ENCODE data around the gene PPP1R37.

The PPP1R37 gene

GRCh38 chr19:45069056-45069455 lies 23.9 kb upstream of the PPP1R37 start:
- intact Hi-C loops (cut with DNase I), result no loop called here
- no peak for DNase-seq

DNA sequence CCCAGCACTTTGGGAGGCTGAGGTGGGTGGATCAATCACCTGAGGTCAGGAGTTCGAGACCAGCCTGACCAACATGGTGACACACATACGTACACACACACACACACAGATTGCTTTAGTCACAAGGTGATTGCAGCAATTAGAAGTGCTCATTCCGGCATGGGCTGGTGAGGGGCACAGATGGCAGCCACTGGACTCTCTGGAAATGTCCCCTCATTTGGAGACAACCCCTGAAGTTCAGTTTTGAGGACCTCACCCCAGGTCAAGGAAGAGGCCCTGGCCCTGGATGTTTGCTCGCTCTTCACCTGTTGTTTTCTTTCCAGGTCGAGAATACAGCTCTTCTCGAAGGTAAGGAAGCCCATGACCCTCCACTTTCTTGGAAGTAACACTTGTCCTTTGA lies 22.8 kb upstream of the PPP1R37 start:
- intact Hi-C loops (cut with DNase I), result no loop called here
- DNase-seq, result no peak

DNA sequence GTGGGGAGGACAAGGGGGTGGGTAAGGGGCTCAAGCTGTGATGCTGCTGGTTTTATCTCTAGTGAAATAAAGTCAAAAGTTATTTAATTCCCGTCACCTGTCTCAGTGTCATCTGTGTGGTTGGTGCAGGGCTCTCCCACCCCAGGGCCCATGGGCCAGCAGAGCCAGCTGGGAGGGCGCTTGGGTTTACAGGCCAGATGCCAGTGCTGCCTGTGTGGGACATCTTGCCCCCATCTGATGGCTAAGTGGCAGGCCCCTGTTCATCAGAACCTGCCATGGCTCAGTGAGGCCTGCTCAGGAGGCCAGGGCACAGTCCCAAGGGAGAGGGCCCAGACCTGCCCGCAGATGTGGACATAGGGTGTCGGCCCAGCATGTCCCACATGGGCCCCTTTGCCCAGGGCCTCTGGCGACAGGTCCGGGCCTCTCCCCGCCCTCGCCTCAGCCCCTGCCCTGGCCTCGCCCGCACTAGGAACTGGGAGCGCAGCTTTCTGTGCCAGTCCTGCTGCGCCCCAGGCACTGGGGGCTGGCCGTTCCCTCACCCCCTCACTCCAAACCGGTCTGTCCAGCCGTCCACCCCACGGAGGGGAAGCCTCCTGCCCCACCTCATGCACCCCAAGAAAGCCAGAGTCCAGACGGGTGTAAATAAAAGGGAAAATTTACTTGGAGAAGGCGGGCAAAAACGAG lies 22.0 kb upstream of the PPP1R37 start:
- intact Hi-C loops (cut with DNase I), result no loop called here
- no peak for DNase-seq

GRCh38 chr19:45071545-45071938 lies 21.4 kb upstream of the PPP1R37 start:
- intact Hi-C loops (cut with DNase I), result no loop called here
- DNase-seq, result no peak

DNA sequence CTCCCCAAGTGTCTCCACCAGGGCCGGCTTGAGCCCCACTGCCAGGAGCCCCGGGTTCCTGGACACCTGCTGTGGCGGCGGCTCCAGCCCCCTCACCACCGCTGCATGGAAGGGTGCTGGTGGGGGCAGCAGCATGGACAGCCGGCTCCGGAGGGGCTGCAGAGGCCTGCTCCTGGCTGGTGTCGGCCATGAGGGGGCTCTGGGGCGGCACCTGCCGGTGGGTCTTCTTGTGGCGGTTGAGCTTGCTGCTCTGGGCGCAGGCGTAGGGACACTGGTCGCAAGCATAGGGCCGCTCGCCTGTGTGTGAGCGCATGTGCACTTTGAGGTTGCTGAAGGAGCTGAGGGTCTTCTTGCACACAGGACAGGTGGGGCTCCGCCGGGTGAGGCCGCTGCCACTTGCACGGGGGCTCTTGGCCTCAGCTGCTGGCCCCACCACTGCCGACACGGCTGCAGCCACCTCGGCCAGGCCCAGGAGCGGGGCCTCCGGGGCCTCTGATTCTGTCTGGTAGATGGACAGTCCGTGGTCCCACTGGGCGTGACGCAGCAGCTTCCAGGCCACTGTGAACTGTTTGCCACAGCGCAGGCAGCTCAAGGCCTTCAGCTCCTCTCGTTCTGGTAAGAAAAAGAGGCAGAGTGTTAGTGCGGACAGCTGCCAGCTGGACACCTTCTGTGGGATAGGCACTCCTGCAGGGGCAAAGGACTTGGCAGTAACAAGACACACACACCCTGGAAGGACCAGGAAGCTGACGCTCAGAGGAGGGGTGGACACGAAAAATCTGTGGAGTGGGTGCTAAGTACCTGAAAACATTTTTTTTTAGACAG lies 20.8 kb upstream of the PPP1R37 start:
- no peak for DNase-seq
- intact Hi-C loops (cut with DNase I), result no loop called here

GRCh38 chr19:45074744-45075300 lies 18.2 kb upstream of the PPP1R37 start:
- DNase-seq, result no peak
- intact Hi-C loops (cut with DNase I), result no loop called here

GRCh38 chr19:45075301-45076028 lies 17.5 kb upstream of the PPP1R37 start:
- intact Hi-C loops (cut with DNase I), result no loop called here
- DNase-seq, result peak in 34 of 42 donors; percentile 14 to 67 (median 44)

DNA sequence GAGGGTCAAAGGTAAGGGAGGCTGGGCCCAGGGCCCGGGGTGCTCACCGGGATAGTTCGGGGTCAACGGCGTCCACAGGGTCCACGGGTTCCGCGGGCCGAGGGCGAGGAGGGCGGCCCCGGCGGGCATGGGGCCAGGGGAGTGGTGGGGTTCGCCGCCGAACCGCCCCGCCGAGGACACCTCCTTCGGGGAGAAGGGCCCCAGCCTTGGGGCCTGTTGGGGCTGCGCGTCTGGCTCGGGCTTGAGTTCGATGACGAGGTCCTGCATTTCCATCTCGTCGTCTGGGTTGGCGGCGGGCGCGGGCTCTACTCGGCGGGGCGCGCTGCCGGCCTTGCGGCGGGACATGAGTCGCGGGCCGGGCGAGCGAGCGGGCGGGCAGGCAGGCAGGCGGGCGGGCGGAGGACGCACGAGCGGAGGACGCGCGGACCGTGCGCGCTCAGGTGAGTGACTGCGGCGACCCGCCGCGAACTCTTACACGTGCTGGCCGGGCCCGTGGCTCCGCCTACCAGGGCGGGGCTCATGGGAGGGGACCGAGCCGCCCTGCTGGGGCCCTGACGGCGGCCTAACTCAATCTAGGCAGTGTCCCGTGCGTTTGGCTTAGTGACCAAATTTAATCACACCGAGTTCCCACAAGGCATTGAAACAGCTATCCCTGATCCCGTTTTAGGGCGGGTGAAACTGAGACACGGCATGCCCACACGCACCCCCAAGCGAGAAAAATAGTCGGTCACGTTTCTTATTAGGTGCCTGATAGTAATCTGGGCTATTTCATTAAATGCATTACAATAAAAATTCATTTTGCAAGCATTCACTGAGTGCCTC lies 16.7 kb upstream of the PPP1R37 start, which contains the start of gene ZNF296:
Gene ZNF296, minus strand, starts transcription at position 450 of the 822 bp plus-strand sequence. Its CDS starts 105 bp downstream, at position 345.
- DNase-seq, result peak in 35 of 42 donors; percentile 12 to 71 (median 47)
- intact Hi-C loops (cut with DNase I), result no loop called here

DNA sequence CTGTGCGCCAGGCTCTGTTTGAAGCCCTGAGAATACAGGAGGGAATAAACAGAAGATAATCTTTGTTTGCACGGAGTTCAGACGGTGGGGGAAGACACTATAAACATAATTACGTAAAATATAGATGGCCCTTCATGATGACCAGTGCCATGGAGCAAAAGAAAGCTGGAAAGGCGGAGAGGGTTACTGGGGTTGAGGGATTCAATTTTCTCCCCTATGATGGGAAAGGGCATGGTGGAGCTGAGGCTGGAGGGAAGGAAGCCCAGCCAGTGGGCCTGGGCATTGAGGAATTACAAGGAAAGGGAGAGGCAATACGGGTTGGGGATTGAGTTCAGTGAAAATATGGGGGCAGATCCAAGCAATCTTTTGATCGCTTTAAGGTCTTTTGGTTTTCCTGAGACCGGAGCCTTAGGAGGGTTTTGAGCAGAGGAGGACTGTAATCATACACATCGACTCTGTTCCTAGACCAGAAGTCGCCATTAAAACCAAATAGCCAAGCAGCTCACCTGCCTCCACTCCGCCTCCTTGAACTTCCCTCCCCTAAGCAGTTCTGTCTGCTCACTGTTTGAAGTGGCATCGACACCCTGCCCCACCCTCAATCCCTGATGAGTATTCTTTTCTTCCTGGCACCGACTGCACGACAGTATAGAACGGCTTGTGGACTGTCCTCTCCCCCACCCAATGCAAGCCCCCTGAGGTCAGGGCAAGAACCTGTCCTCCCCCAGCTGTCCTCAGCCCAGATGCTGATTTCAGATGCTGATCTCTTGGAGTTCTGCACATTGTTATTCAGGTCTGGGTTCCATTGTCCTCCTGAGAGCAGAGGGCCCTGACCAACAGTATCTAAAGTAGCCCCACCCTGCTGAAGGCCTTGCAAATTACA lies 15.9 kb upstream of the PPP1R37 start:
- intact Hi-C loops (cut with DNase I), result no loop called here
- no peak for DNase-seq

DNA sequence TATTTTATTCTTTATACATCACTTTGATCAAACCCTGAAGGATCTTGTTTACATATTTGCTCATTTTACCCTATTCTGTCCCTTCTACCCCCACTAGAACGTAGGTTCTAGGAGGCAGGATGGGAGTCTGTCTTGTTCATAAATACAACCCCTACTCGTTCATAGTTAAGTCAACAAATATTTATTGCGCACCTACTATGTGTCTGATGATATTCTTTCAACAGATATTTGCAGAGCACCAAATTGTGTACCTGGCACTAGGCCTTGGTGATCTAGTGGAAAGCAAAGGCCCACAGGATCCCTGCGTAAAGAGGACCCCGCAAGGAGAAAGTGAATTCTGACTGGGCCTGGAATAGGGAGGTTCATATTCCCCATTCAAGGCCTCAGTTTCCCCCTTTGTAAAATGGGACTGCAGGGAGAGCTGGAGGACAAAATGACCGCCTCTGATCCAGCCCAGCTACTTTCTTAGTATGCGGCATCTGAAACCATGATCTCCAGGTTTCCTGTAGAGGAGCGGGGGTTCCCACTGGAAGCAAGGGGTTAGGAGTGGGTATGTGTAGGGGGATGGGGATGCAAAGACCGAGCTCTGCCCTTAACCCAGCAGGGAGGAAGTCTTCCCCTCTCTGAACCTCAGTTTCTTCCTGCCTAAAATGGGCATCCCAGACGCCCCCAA lies 14.5 kb upstream of the PPP1R37 start:
- intact Hi-C loops (cut with DNase I), result no loop called here
- DNase-seq, result no peak

GRCh38 chr19:45079063-45079910 lies 13.7 kb upstream of the PPP1R37 start, which contains the start of gene GEMIN7:
Gene GEMIN7, plus strand, starts transcription at chr19:45079260. Its CDS starts 10,855 bp downstream, at chr19:45090115.
- intact Hi-C loops (cut with DNase I), result no loop called here
- DNase-seq, result peak; percentile 40 to 92 (median 80)

DNA sequence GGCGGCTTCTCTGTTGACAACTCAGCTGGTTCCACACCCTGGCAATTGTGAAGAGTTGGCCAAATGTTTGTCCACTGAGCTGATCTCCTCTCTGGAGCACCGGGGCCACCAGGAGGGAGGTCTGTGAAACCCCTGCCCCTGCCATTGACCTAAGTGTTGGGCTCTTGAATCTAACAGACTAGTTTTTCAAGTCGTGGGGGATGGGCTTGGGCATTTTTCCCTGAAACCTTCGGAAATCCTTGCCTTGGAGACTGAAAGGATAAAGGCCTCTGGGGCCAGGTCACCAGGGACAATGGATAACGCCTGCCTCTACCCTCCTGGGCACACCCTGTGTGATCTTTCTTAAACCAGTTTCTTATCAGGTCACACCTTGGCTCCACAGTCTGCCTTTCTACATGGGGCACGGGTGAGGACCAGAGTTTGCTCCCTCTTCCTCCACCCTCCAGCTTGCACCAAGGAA lies 13.0 kb upstream of the PPP1R37 start:
- intact Hi-C loops (cut with DNase I), result no loop called here
- no peak for DNase-seq

GRCh38 chr19:45082170-45082569 lies 10.8 kb upstream of the PPP1R37 start:
- intact Hi-C loops (cut with DNase I), result no loop called here
- DNase-seq, result no peak

DNA sequence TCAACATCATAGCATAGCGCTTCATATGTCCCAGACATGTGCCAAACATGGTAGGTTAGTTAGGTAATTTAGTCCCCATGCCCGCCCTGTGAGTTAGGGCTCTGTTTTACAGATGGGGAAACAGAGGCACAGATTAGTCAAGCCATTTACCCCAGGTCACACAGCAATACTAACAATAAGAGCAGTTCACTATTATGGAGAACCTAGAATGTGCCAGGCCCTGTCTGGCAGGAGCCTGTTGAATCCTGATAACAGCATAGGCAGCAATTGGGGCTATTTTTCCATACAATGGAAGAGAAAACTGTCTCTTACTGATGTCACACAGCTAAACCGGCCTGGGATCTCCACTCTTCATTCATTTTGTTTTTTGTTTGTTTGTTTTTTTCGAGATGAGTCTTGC lies 6.5 kb upstream of the PPP1R37 start:
- intact Hi-C loops (cut with DNase I), result no loop called here
- no peak for DNase-seq

- peak in 1 of 42 donors; percentile 23 for DNase-seq
- intact Hi-C loops (cut with DNase I), result no loop called here
Measured at GRCh38 chr19:45087531-45087930, 5.4 kb upstream of the PPP1R37 start.

- intact Hi-C loops (cut with DNase I), result loop anchor here (5.0 kb wide), 1 partner anchor 87 kb away; the partner anchor contains the start of genes BLOC1S3 and TRAPPC6A
Measured at GRCh38 chr19:45090034-45090433, 2.9 kb upstream of the PPP1R37 start.

More at GRCh38 chr19:45090034-45090433, 2.9 kb upstream of the PPP1R37 start:
- no peak for DNase-seq

Measured in head of caudate nucleus (tissue), 42 donors.